Endothelial cell of umbilical vein (primary cell): ENCODE data around the gene LAMB4. TPM values are rescaled to one million over a fixed set of nuclear protein-coding genes. Genes with fewer than 3 reads are reported as not detected.

Source experiments
- BruUV-seq: library from RNA; stranded (reverse); fragments of 400-500 nt; replicated peaks from 2 replicates; lab custom pipeline; 2021; lab: Mats Ljungman, UMichigan
- CTCF ChIA-PET: fragments of 300-600, 350-600 bp; sonication (Branson Sonifier 250); formaldehyde crosslinking; loops from one replicate; lab custom pipeline; 2021; ENCODE audit warnings: antibody characterized with exemption, inconsistent platforms; lab: Charles Lee
- POLR2A ChIA-PET: fragments of 300-600, 350-600 bp; sonication (Branson Sonifier 250); formaldehyde crosslinking; loops from one replicate; lab custom pipeline; 2021; ENCODE audit warnings: antibody characterized with exemption, inconsistent platforms; lab: Charles Lee
- DNase-seq: peaks from one replicate; pipeline ENCODE4 v3.0.0-alpha.2; 2011; ENCODE audit warnings: low read depth, low spot score
- FAIRE-seq: peaks from 2 replicates; lab custom pipeline; 2011; peaks lifted over from hg19 to GRCh38; lab: Jason Lieb, UNC
- H2AFZ ChIP-seq: 2 replicates; pipeline ENCODE4 v1.6.0; 2012; ENCODE audit warnings: low read depth, low read length, control low read depth, inconsistent platforms
- H3K27ac ChIP-seq: 2 replicates; pipeline ENCODE4 v1.5.1; 2011; ENCODE audit warnings: low read depth, mild to moderate bottlenecking, control low read depth, low read length, moderate library complexity; ENCODE audit not compliant: insufficient read depth
- H3K27me3 ChIP-seq, 2 experiments: 2 replicates each; pipeline versions ENCODE4 v1.6.0 to v1.6.1; 2011; ENCODE audit warnings: low read length in 2 of 2, mixed read lengths in 1 of 2; ENCODE audit not compliant: control insufficient read depth in 2 of 2, insufficient read depth in 2 of 2
- H3K36me3 ChIP-seq, 2 experiments: 2 replicates in 1 of 2; 3 replicates in 1 of 2; pipeline ENCODE4 v1.5.1; 2011; ENCODE audit warnings: low read length in 2 of 2, mild to moderate bottlenecking in 1 of 2, moderate library complexity in 1 of 2; ENCODE audit not compliant: control insufficient read depth in 2 of 2, insufficient read depth in 2 of 2; ENCODE audit errors: extremely low read depth in 1 of 2
- H3K4me1 ChIP-seq: 3 replicates; pipeline ENCODE4 v1.5.1; 2011; ENCODE audit warnings: mild to moderate bottlenecking, low read length; ENCODE audit not compliant: control insufficient read depth, insufficient read depth; ENCODE audit errors: extremely low read depth
- H3K4me2 ChIP-seq: 2 replicates; pipeline ENCODE4 v1.6.1; 2011; ENCODE audit warnings: low read length, control low read depth, mixed read lengths; ENCODE audit not compliant: insufficient read depth
- H3K4me3 ChIP-seq, 3 experiments: fragments of 200-600 bp in 1 of 3; sonication (generic), shearing (Covaris generic) in 1 of 3; replicated peaks in 1 of 3; 2 replicates each; pipeline ENCODE4 v1.5.1; 2011 to 2016; ENCODE audit warnings: control low read depth in 3 of 3, low read length in 3 of 3, mild to moderate bottlenecking in 2 of 3, inconsistent platforms in 1 of 3, low read depth in 1 of 3, moderate library complexity in 1 of 3; ENCODE audit not compliant: insufficient read depth in 1 of 3
- H3K79me2 ChIP-seq: 2 replicates; pipeline ENCODE4 v1.6.0; 2012; ENCODE audit warnings: low read length, inconsistent platforms; ENCODE audit not compliant: control insufficient read depth, insufficient read depth
- H3K9ac ChIP-seq: replicated peaks from 2 replicates; pipeline ENCODE3; 2011; ENCODE audit warnings: low read length, control low read depth; ENCODE audit not compliant: insufficient read depth; ENCODE audit errors: extremely low read depth
- H3K9me1 ChIP-seq: replicated peaks from 3 replicates; pipeline ENCODE4 v1.6.0; 2011; ENCODE audit warnings: mild to moderate bottlenecking, low read length; ENCODE audit not compliant: control insufficient read depth, insufficient read depth; ENCODE audit errors: extremely low read depth
- H3K9me3 ChIP-seq: replicated peaks from 2 replicates; pipeline ENCODE4 v1.5.1; 2012; ENCODE audit warnings: low read length, inconsistent platforms; ENCODE audit not compliant: control insufficient read depth, insufficient read depth
- H4K20me1 ChIP-seq: replicated peaks from 2 replicates; pipeline ENCODE3; 2011; ENCODE audit warnings: mild to moderate bottlenecking, low read length; ENCODE audit not compliant: control insufficient read depth, insufficient read depth; ENCODE audit errors: extremely low read depth
- CTCF ChIP-seq, 2 donors: IDR thresholded peaks; 1 replicate in 1 of 2; 2 replicates in 1 of 2; pipeline ENCODE4 v1.5.1; 2011; ENCODE audit warnings: low read length in 2 of 2, mild to moderate bottlenecking in 2 of 2, moderate library complexity in 2 of 2, control low read depth in 1 of 2, inconsistent platforms in 1 of 2, low read depth in 1 of 2; ENCODE audit not compliant: insufficient read depth in 1 of 2; ENCODE audit errors: extremely low read depth in 1 of 2
- EZH2 ChIP-seq: IDR thresholded peaks from 2 replicates; pipeline ENCODE4 v1.6.1; 2012; ENCODE audit warnings: borderline replicate concordance, low read depth, mild to moderate bottlenecking, moderate library complexity, low read length, inconsistent platforms; ENCODE audit not compliant: severe bottlenecking
- FOS ChIP-seq: IDR thresholded peaks from 2 replicates; pipeline ENCODE4 v1.6.1; 2011; ENCODE audit warnings: mild to moderate bottlenecking, low read length, moderate library complexity, borderline replicate concordance; ENCODE audit not compliant: insufficient read depth
- GATA2 ChIP-seq: IDR thresholded peaks from 2 replicates; pipeline ENCODE4 v1.7.0; 2011; ENCODE audit warnings: low read depth, mild to moderate bottlenecking, moderate library complexity, mixed read lengths, low read length; ENCODE audit not compliant: insufficient read length, insufficient read depth
- JUN ChIP-seq: IDR thresholded peaks from 2 replicates; pipeline ENCODE4 v1.6.1; 2011; ENCODE audit warnings: borderline replicate concordance, low read depth; ENCODE audit not compliant: insufficient read length, insufficient read depth
- MAX ChIP-seq: IDR thresholded peaks from 2 replicates; pipeline ENCODE4 v1.6.1; 2011; ENCODE audit not compliant: insufficient read depth, insufficient read length
- MYC ChIP-seq: IDR thresholded peaks from one replicate; pipeline ENCODE4 v1.6.1; 2011; ENCODE audit warnings: mild to moderate bottlenecking, low read depth, low read length
- POLR2A ChIP-seq: IDR thresholded peaks from 2 replicates; pipeline ENCODE4 v1.6.1; 2012; ENCODE audit warnings: low read depth, mild to moderate bottlenecking, control low read depth, low read length
- POLR2AphosphoS5 ChIP-seq: IDR thresholded peaks from 2 replicates; pipeline ENCODE4 v1.6.1; 2012; ENCODE audit warnings: low read depth, mild to moderate bottlenecking, control low read depth, low read length, moderate library complexity; ENCODE audit not compliant: insufficient read depth
- dilution Hi-C: fragments of 300-500 bp; cut with MboI; formaldehyde crosslinking; loops from one replicate; pipeline ENCODE4 v1.15.0; 2019; ENCODE audit warnings: low sequenced_read_pairs; ENCODE audit not compliant: extremely low pct_ligation_motif_present
- intact Hi-C: fragments of 100-400 bp; cut with micrococcal nuclease; formaldehyde crosslinking; loops from one replicate; pipeline ENCODE4 v1.10.0; 2022
- polyA plus RNA-seq, 4 experiments: library from polyadenylated mRNA; depleted of rRNA in 3 of 4; stranded (reverse) in 3 of 4; unstranded in 1 of 4; fragments of >200 nt; gene quantifications; 2 replicates each; pipeline versions ENCODE4 v1.2.1 to v1.2.3, GENCODE V29; 2011 to 2012; ENCODE audit warnings: missing spikeins in 1 of 4
- total RNA-seq: library from RNA; stranded (reverse); gene quantifications from 2 replicates; pipeline ENCODE4 v1.2.3, GENCODE V29; 2021

LAMB4 gene
- total and polyA plus RNA-seq, 2 donors (not counting 3 experiments of a cell fraction or from before 2014, with no cell fraction given) = 0.15 to 0.20 TPM

- ChIA-PET POLR2A (no interaction called here), CTCF (interaction anchor here (1.2 kb wide), 1 partner anchor 71 kb away, joined by 3 read pairs; no protein-coding TSS in a partner anchor)
- TF ChIP-seq POLR2A (no peak), GATA2 (no peak), CTCF (IDR thresholded peaks at IDR 0.05; ENCODE audit: extremely low read depth in 1 of 2, insufficient read depth in 1 of 2, low read depth in 1 of 2, low read length in 2 of 2) (no peak), EZH2 (no peak), MAX (no peak), POLR2AphosphoS5 (no peak), FOS (no peak), JUN (no peak), MYC (no peak)
- Histone ChIP-seq H2AFZ (no peak overlapping the region), H3K4me1 (no peaks in the 10 kb centered on the region), H4K20me1 (no peaks in the 10 kb centered on the region), H3K27me3 (no peaks in the 10 kb centered on the region), H3K9me3 (no peaks in the 10 kb centered on the region), H3K9me1 (no peaks in the 10 kb centered on the region), H3K4me2 (no peak overlapping the region), H3K9ac (no peak overlapping the region), H3K4me3 (no peak overlapping the region), H3K36me3 (no peaks in the 10 kb centered on the region), H3K79me2 (no peaks in the 10 kb centered on the region), H3K27ac (no peak overlapping the region)
- FAIRE-seq = no peak
- no TSS peak for BruUV-seq
- no peak for DNase-seq
- intact Hi-C loops (no loop called here), dilution Hi-C loops (no loop called here)
Measured at GRCh38 chr7:108072116-108072515, 58.0 kb downstream of the LAMB4 start.
